Activated naive CD4-positive, alpha-beta T cell treated with anti-CD3 and anti-CD28 coated beads for 36 hours (primary cell): ENCODE data around the gene GPHN. TPM values are rescaled to one million over a fixed set of nuclear protein-coding genes. Genes with fewer than 3 reads are reported as not detected.

Source experiments
- CTCF ChIA-PET: fragments of 350-600 bp; sonication (Branson Sonifier 250); formaldehyde crosslinking; loops from one replicate; lab custom pipeline; 2021; ENCODE audit warnings: antibody characterized with exemption; lab: Charles Lee
- DNase-seq: peaks from one replicate; pipeline ENCODE4 v3.0.0-alpha.2; 2020
- H3K27ac Mint-ChIP-seq: one replicate; pipeline ENCODE4 v1.8.0; 2021; ENCODE audit warnings: mild to moderate bottlenecking, mixed read lengths
- H3K27me3 Mint-ChIP-seq: one replicate; pipeline ENCODE4 v1.8.0; 2021; ENCODE audit warnings: low read depth, mixed read lengths
- H3K36me3 Mint-ChIP-seq: one replicate; pipeline ENCODE4 v1.8.0; 2021; ENCODE audit warnings: low read depth, mixed read lengths
- H3K4me1 Mint-ChIP-seq: one replicate; pipeline ENCODE4 v1.8.0; 2021; ENCODE audit warnings: low read depth, mixed read lengths
- H3K4me3 Mint-ChIP-seq: one replicate; pipeline ENCODE4 v1.8.0; 2021; ENCODE audit warnings: mild to moderate bottlenecking, moderate library complexity, mixed read lengths
- H3K9me3 Mint-ChIP-seq: one replicate; pipeline ENCODE4 v1.8.0; 2021; ENCODE audit warnings: mixed read lengths
- intact Hi-C: fragments of 100-400 bp; cut with micrococcal nuclease; formaldehyde crosslinking; loops from one replicate; pipeline ENCODE4 v1.15.1; 2023
- total RNA-seq, 2 experiments: library from RNA; stranded (reverse); gene quantifications; one replicate each; pipeline ENCODE4 v1.2.3, GENCODE V29; 2021

The GPHN gene
- total RNA-seq, 2 experiments from 2014 or later = 14.2 to 21.4 TPM

DNA sequence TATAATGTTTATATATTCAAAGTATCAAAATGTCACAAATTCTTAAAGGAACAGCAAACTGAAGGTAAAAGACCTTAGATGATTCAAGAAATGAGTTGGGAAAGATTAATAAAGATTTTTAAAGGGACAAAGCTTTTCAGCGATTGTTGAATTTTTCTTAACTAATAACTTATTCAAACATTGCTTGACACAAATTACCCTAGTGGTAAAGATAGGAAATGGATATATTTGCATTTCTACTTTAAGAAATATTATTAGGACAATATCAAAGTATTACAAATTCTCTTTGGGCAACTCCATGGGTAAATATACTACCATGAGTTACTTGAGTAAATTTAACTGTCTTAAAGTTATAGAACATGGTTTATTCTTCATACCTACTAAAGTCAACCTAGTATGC, 415.3 kb downstream of the GPHN start:
- H3K9me3 Mint-ChIP-seq = no peaks in the 10 kb centered on the region

DNA sequence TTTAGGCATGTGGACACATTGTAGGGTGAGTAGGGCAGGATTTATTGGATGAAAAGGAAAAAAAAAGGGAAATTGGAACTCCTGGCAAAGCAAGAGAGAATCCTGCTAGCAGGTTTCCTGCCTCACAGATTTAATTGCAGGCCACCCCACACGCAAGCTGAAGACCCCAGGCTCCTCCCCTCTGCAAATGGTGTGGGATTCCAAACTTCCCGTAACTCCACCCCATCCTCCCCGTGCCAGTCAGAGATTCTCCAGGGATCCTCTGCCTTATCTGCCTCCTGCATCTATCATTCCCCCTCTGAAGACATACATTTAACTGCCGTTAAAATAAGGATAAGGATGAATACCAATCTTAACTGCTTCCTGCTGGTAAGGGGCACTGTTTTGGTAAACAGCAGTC, 431.5 kb downstream of the GPHN start:
- Mint-ChIP-seq H3K36me3 (peaks cover 48% of the 10 kb centered on the region), H3K4me1 (no peaks in the 10 kb centered on the region), H3K4me3 (no peak overlapping the region), H3K27me3 (no peaks in the 10 kb centered on the region), H3K9me3 (peaks cover 26% of the 10 kb centered on the region), H3K27ac (no peak overlapping the region)
- DNase-seq = no peak
- intact Hi-C loops = no loop called here
- CTCF ChIA-PET = no interaction called here

More for the DNA sequence above, 415.3 kb downstream of the GPHN start:
- Mint-ChIP-seq H3K4me3 (no peak overlapping the region), H3K4me1 (no peaks in the 10 kb centered on the region), H3K36me3 (peaks cover 33% of the 10 kb centered on the region), H3K27me3 (no peaks in the 10 kb centered on the region), H3K27ac (no peak overlapping the region)
- no peak for DNase-seq
- CTCF ChIA-PET = no interaction called here
- intact Hi-C loops = no loop called here

DNA sequence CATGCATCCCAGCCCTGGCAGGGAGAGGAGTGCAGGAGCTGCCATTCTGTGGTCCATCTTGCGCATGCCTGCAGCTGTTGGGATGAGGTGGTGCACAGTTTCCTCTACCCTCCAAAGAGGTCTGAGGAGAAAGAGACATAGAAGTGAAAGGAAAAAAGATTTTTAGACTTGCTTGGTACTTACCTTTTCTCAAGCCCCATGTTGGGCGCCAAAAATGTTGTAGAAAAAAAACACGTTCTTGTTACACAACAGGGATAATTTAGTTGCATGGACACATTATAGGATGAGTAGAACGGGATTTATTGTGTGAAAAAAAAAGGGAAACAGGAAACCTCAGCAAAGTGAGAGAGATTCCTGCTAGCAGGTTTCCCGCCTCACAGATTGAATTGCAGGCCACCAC, 436.9 kb downstream of the GPHN start:
- no peak overlapping the region for H3K4me3 Mint-ChIP-seq
- peaks cover 35% of the 10 kb centered on the region for H3K9me3 Mint-ChIP-seq
- CTCF ChIA-PET = no interaction called here
- intact Hi-C loops = no loop called here
- no peak overlapping the region for H3K27ac Mint-ChIP-seq
- H3K27me3 Mint-ChIP-seq = no peaks in the 10 kb centered on the region
- peak; percentile 6 for DNase-seq
- peaks cover 54% of the 10 kb centered on the region for H3K36me3 Mint-ChIP-seq
- H3K4me1 Mint-ChIP-seq = no peaks in the 10 kb centered on the region

DNA sequence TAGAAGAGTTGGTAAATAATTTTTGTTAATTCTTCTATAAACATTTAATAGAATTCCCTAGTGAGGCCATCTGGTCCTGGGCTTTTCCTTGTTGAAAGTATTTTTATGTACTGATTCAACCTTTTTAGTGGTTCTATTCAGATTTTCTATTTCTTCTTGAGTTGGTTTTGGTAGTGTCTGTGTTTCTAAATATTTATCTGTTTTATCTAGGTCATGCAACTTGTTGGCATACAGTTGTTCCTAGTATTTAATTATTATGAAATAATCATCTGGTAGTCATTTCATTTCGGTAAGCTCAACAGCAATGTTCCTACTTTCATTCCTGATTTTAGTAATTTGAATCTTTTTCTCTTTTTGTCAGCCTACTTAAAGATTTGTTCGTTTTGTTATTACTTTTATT, 447.2 kb downstream of the GPHN start:
- no peak overlapping the region for H3K4me3 Mint-ChIP-seq
- peaks cover 22% of the 10 kb centered on the region for H3K9me3 Mint-ChIP-seq
- H3K27me3 Mint-ChIP-seq = no peaks in the 10 kb centered on the region
- peaks cover 43% of the 10 kb centered on the region for H3K36me3 Mint-ChIP-seq
- no peak overlapping the region for H3K27ac Mint-ChIP-seq
- CTCF ChIA-PET = no interaction called here
- intact Hi-C loops = no loop called here
- H3K4me1 Mint-ChIP-seq = no peaks in the 10 kb centered on the region
- no peak for DNase-seq

DNA sequence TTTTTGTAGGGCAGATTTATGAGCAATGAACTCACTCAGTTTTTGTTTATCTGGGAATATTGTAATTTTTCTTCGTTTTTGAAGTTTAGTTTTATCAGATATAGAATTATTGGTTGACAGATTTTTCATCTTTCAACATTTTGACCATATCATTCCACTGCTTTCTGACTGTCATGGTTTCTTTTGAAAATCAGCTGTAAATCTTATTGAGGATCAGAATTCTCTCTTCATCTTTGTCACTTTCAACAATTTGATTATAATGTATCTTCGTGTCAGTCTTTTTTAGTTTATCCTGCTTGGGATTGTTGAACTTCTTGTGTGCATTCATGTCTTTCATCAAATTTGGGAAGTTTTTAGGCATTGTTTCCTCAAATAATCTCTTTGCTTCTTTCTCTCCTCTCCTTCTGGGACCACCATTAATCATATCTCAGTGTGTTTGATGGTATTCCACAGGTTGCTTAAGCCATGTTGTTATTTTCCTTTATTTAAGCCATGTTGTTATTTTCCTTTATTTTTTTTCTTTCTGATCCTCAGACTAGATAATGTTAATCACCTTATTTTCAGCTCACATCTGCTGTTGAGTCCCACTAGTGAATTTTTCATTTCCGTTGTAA, 451.6 kb downstream of the GPHN start:
- H3K9me3 Mint-ChIP-seq = peaks cover 18% of the 10 kb centered on the region
- H3K27me3 Mint-ChIP-seq = no peaks in the 10 kb centered on the region
- peaks cover 46% of the 10 kb centered on the region for H3K36me3 Mint-ChIP-seq
- DNase-seq = no peak
- H3K4me3 Mint-ChIP-seq = no peak overlapping the region
- H3K4me1 Mint-ChIP-seq = no peaks in the 10 kb centered on the region
- CTCF ChIA-PET = no interaction called here
- intact Hi-C loops = no loop called here
- no peak overlapping the region for H3K27ac Mint-ChIP-seq

DNA sequence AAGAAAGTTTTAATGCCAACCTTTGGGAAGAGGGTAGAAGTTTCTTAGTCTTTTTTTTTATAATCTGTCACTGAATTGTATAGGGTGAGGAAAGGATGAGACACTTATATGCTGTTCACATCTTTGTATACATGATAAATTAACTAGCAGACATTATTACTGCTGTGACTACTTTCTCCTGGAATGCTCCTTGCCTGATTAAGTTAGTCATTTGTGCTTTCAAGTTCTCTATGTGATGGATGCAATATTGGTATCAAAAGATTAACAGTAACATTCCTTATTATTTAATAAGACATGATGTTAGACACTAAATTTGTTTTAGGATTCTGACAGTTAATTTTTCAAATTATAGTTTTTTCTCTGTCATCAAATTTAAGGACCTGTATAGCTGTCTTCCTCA, 457.9 kb downstream of the GPHN start:
- intact Hi-C loops = no loop called here
- Mint-ChIP-seq H3K9me3 (no peaks in the 10 kb centered on the region), H3K4me1 (no peaks in the 10 kb centered on the region), H3K36me3 (peaks cover 16% of the 10 kb centered on the region), H3K27ac (no peak overlapping the region), H3K4me3 (no peak overlapping the region), H3K27me3 (no peaks in the 10 kb centered on the region)
- no peak for DNase-seq
- CTCF ChIA-PET = no interaction called here

DNA sequence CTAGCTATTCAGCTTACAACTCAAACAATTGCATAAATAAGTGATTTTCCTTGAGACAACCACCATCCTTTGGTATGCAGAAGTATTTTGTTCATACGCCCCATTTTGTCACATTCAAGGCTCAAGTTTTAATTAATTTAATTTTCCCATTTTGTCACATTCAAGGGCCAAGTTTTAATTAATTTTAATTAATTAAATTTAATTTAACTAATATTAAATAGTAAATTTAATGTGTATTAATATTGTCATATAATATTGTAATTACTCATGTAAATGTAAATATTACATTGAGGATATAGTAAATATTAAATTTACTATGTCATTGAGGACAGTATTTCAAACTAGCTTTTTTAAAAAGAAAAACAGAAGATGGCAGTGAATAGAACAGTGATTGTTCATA, 464.5 kb downstream of the GPHN start:
- no peak for DNase-seq
- CTCF ChIA-PET = no interaction called here
- Mint-ChIP-seq H3K36me3 (no peaks in the 10 kb centered on the region), H3K4me1 (no peaks in the 10 kb centered on the region), H3K4me3 (no peak overlapping the region), H3K27ac (no peak overlapping the region), H3K9me3 (no peaks in the 10 kb centered on the region), H3K27me3 (no peaks in the 10 kb centered on the region)
- intact Hi-C loops = no loop called here

DNA sequence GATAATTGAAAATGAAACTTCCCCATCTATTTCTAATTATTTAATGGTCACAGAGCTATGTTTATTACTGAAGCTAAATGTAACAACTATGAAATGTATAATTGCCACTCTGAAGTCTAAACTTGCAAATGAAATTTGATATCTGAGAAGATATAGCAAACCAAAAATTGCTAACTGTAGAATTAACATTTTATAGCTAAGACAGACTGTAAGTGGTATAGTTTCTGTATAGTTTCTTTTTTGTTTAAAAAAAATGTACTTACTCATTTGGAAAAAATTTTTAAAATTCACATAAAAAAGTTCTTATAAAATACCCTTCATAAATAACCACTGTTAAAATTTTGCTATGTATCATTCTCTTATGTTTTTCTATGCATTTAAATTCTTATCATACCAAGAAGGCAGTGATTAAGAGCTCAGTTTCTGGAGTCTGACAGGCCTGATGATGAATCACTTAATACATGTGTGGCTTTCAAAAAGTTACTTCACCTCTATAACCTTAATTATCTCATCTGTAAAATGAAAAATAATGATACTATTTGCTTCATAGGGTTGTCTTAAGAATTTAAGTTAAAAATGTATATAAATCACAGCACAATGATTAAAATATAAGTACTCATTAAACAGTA, 466.6 kb downstream of the GPHN start:
- H3K27ac Mint-ChIP-seq = no peak overlapping the region
- H3K4me1 Mint-ChIP-seq = no peaks in the 10 kb centered on the region
- no peak overlapping the region for H3K4me3 Mint-ChIP-seq
- no peaks in the 10 kb centered on the region for H3K9me3 Mint-ChIP-seq
- no peaks in the 10 kb centered on the region for H3K27me3 Mint-ChIP-seq
- intact Hi-C loops = no loop called here
- no peak for DNase-seq
- H3K36me3 Mint-ChIP-seq = no peaks in the 10 kb centered on the region
- CTCF ChIA-PET = interaction anchor here (1.1 to 1.6 kb wide), 2 partner anchors 311 to 511 kb away, joined by 3 to 5 read pairs; no protein-coding TSS in a partner anchor

DNA sequence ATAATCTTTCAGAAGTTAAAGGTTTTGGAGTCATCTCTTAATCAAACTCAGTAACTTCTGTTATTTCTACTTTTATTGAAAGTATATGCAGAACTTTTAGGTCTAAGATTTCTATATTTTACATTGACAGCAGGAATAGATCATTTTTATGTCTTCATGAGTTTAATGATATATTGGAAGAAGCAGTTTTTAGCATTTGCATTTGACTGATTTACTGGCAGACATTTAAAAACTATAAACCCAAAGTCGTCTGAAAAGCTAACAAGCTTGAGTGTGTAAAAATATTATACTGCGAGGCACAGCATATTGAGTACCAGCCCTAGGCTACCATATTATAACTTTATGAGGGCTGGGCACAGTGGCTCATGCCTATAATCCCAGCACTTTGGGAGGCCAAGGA, 467.3 kb downstream of the GPHN start:
- no peaks in the 10 kb centered on the region for H3K4me1 Mint-ChIP-seq
- H3K4me3 Mint-ChIP-seq = no peak overlapping the region
- no peaks in the 10 kb centered on the region for H3K36me3 Mint-ChIP-seq
- intact Hi-C loops = no loop called here
- DNase-seq = no peak
- H3K9me3 Mint-ChIP-seq = no peaks in the 10 kb centered on the region
- H3K27ac Mint-ChIP-seq = no peak overlapping the region
- H3K27me3 Mint-ChIP-seq = no peaks in the 10 kb centered on the region
- CTCF ChIA-PET = interaction anchor here (0.6 kb wide), 1 partner anchor 137 kb away, joined by 3 read pairs; no protein-coding TSS in a partner anchor

DNA sequence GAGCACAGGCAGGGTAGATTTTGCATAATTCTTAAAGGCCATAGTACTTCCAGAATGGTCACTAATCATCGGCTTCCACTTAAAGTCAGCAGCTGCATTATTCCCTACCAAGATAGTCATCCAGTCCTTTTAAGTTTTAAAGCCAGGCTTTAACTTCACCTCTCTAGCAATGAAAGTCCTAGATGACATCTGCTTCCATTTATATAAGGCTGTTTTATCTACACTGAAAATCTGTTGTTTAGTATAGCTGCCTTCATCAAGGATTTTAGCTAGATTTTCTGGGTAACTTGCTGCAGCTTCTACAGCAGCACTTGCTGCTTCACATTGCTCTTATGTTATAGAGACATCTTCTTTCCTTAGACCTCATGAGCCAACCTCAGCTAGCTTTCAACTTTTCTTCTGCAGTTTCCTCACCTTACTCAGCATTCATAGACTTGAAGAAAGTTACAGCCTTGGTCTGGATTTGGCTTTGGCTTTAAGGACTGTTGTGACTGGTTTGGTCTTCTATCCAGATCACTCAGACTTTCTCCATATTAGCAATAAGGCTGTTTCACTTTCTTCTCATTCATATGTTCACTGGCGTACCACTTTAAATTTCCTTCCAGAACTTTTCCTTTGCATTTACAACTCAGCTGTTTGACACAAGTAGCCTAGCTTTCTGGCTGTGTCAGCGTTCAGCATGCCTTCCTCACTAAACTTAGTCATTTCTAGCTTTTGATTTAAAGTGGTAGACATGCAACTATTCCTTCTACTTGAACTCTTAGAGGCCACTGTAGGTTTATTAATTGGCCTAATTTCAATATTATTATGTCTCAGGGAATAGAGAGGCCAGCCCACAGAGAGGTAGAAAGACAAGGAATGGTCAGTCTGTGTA, 471.4 kb downstream of the GPHN start:
- Mint-ChIP-seq H3K27ac (no peak overlapping the region), H3K9me3 (no peaks in the 10 kb centered on the region), H3K4me3 (no peak overlapping the region), H3K36me3 (no peaks in the 10 kb centered on the region), H3K27me3 (no peaks in the 10 kb centered on the region), H3K4me1 (no peaks in the 10 kb centered on the region)
- CTCF ChIA-PET = no interaction called here
- intact Hi-C loops = no loop called here
- no peak for DNase-seq

DNA sequence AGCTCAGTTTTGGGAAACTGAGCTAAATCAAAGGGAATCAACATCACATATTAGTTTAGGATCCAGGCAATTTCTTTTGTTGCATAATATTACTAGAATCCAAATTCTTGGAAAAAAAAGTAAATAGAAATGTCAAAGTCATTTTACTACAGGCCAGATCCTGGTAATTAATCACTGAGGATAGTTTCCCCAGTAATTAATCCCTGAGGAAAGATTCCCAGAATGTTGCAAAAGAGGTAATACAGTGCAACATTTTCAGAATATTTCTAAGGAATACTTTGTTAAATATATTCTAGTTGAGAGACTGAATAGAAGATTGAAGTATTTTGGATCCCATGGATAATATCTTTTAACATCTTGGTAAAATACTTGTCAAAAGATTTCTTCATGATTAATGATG, 474.3 kb downstream of the GPHN start:
- intact Hi-C loops = no loop called here
- H3K9me3 Mint-ChIP-seq = no peaks in the 10 kb centered on the region
- no peaks in the 10 kb centered on the region for H3K4me1 Mint-ChIP-seq
- CTCF ChIA-PET = no interaction called here
- no peak overlapping the region for H3K27ac Mint-ChIP-seq
- no peak for DNase-seq
- H3K27me3 Mint-ChIP-seq = no peaks in the 10 kb centered on the region
- H3K4me3 Mint-ChIP-seq = no peak overlapping the region
- no peaks in the 10 kb centered on the region for H3K36me3 Mint-ChIP-seq

DNA sequence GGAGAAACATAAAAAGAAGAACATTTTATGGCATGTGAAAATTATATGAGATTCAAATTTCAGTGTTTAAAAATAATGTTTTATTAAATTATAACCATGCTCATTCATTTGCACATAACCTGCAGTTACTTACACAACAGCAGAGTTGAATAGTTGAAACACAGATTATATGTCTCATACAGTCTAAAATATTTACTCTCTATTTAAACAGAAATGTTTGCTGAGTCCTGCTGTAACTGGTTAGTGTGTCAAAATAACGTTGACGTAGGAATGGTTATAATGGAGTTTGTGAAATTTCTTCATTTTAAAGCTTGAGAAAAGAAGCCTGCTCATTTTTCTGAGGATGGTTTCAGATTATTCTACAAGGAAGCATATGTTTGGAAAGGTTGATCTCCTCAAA, 484.8 kb downstream of the GPHN start:
- Mint-ChIP-seq H3K4me1 (peaks cover 3% of the 10 kb centered on the region), H3K4me3 (no peak overlapping the region), H3K36me3 (peaks cover 10% of the 10 kb centered on the region), H3K9me3 (no peaks in the 10 kb centered on the region), H3K27ac (no peak overlapping the region), H3K27me3 (no peaks in the 10 kb centered on the region)
- intact Hi-C loops = no loop called here
- CTCF ChIA-PET = no interaction called here
- DNase-seq = no peak
